ENCODE data around the gene RNF169.

- TF ChIP-seq CTCF (IDR thresholded peaks at IDR 0.05; ENCODE audit: low read length) = no peak
- TF ChIP-seq EZH2 (optimal IDR thresholded peaks at IDR 0.05; ENCODE audit: low read depth, low read length) = no peak
Measured at GRCh38 chr11:74840486-74840885, 91.8 kb downstream of the RNF169 start.

All from MM.1S (cell line).